Prostate gland (tissue), 2 donors: ENCODE results near the gene CNTNAP2.
"Not testable (repeated sequence)": the region's sequence is repeated elsewhere in the genome, so short reads cannot be mapped to it uniquely, and the experiment has no call there.

Source experiments
- POLR2A ChIP-seq: fragments of 450-650 bp; IDR thresholded peaks from one replicate; pipeline ENCODE4 v1.6.1; 2016; ENCODE audit warnings: antibody characterized with exemption, mild to moderate bottlenecking
- TF ChIP-seq, protein P1 (sequence below), 4 experiments: fragments of 200-600 bp in 2 of 4; fragments of 450-650 bp in 2 of 4; sonication (generic) in 2 of 4; IDR thresholded peaks; 1 replicate in 3 of 4; 2 replicates in 1 of 4; pipeline ENCODE4 v1.5.1; 2016 to 2019; ENCODE audit warnings: antibody characterized with exemption in 4 of 4, mild to moderate bottlenecking in 2 of 4, moderate library complexity in 2 of 4

DNA sequence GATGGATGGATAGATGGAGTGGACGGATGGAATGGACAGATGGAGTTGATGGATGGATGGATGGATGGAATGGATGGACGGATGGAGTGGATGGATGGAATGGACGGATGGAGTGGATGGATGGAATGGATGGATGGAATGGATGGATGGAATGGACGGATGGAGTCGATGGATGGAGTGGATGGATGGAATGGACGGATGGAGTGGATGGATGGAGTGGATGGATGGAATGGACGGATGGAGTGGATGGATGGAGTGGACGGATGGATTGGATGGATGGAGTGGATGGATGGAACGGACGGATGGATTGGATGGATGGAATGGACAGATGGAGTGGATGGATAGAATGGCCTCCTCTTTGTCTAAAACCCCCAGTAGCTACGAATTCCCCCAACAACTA, 2214.9 kb downstream of the CNTNAP2 start:
- TF ChIP-seq, protein P1, sequence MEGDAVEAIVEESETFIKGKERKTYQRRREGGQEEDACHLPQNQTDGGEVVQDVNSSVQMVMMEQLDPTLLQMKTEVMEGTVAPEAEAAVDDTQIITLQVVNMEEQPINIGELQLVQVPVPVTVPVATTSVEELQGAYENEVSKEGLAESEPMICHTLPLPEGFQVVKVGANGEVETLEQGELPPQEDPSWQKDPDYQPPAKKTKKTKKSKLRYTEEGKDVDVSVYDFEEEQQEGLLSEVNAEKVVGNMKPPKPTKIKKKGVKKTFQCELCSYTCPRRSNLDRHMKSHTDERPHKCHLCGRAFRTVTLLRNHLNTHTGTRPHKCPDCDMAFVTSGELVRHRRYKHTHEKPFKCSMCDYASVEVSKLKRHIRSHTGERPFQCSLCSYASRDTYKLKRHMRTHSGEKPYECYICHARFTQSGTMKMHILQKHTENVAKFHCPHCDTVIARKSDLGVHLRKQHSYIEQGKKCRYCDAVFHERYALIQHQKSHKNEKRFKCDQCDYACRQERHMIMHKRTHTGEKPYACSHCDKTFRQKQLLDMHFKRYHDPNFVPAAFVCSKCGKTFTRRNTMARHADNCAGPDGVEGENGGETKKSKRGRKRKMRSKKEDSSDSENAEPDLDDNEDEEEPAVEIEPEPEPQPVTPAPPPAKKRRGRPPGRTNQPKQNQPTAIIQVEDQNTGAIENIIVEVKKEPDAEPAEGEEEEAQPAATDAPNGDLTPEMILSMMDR (IDR thresholded peaks at IDR 0.05) = not testable (repeated sequence)
- not testable (repeated sequence) for TF ChIP-seq POLR2A
